GM18499 (cell line): ENCODE results near the gene SLC9A7.
"Not testable (repeated sequence)": the region's sequence is repeated elsewhere in the genome, so short reads cannot be mapped to it uniquely, and the experiment has no call there.

Experiments
- ATAC-seq: cut with Tn5 transposase; IDR thresholded peaks from one replicate; pipeline ENCODE4 v1.9.1; 2021; ENCODE audit warnings: moderate number of reproducible peaks; ENCODE audit not compliant: insufficient read depth, unreplicated experiment

SLC9A7 gene

DNA sequence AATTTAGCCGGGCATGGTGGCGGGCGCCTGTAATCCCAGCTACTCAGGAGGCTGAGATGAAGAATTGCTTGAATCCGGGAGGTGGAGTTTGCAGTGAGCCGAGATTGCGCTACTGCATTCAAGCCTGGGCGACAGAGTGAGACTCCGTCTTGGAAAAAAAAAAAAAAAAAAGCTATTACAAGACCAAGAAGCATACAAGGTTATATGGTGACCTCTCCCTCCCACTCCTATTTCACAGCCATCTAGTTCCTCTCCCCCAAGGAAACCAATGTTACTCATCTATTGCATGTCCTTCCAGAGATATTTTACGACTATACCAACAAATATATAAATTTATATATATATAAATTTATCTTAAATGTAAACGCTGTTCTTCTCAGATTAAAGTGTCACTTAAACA is 3.2 kb downstream of the SLC9A7 start:
- no peak for ATAC-seq

DNA sequence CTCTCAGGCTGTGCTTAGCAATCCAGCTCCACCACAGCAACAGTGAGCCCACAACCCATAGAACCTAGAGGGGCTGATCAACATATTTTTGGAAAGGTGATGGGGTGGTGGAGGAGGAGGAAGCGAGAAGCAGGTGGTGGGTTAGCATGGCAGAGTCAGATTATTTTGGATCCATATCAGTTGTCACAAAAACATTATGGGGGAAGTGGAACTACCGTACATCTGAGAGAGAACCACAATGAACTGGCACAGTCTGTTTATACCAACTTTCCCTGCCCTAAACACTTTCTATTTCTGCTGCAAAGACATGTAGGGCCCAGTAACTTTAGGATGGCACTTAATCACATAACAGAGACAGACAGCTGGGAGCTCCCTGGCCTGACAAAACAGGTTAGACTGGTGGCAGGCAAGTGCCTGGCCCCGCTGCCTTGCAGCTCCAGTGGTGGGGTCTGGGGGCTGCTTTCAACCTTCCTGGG is 4.3 kb downstream of the SLC9A7 start:
- no peak for ATAC-seq

DNA sequence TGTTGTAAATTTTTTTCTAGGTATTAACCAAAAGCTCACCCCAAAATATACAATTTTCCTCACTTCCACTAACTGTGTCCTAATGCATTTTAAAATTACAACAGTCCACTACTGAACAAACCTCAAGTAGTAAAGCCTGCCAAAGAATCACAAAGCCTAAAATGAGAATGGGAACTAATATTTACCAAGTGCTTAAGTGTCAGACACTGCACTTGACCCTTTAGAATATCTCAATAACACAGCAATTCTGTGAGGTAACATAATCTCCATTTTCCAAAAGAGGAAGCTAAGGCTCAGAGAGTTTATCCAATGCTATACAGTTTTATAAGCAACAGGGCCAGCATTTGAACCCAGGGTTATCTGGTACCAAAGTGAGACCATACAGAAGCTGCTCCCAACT is 4.9 kb downstream of the SLC9A7 start:
- ATAC-seq: no peak

DNA sequence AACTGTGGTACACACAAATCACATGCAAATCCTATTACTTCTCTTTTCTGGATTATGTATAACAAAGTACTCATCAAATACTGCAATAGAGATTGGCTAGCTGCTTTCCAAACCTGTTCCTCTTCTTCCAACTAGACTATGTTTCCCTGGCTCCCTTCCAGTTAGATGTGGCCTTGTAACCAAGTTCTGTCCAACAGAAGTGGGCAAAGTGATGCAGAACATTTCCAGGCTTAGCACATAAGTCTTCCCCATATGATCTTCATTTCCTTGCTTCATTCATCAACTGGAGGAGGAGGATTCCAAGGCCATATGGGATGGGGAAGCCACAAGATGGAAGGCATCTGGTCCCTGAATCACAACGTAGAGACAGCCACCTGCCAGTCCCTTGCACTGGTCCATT is 8.0 kb downstream of the SLC9A7 start:
- ATAC-seq: no peak

DNA sequence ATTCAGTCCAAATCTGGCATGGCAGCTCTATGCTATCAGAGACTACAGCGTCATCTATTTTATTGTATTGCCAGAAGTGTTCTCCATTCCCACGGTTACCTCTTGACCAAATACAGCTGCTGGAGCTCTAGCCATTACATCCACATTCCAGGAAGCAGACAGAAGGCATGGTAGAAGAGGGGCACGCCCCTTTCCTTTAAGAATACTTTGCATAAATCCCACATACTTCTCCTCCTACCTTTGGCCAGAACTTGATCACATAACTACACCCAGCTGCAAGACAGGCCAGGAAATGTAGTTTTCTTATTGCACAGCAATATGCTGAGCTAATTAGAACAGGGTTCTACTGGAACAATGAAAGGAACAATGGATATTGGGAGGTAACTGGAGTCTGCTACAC is 14.9 kb downstream of the SLC9A7 start:
- no peak for ATAC-seq

DNA sequence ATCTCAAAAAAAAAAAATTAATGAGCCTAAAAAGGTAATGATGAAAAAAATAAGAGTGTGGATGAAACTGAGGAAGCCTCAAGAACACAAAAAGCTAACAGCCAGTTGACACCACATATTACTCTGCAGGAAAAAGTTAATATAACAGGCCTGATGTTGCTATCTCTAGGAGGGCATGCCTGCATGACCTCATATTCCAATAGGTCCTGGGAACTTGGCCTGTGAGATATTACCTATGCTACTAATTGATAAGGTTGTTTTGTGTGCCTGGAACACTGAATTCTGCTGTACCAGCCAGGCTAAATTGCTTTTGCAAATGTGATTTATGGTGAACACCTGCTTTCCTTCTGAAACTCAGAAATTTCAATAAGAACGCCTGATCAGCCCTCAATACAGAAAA is 15.9 kb downstream of the SLC9A7 start:
- ATAC-seq: no peak

DNA sequence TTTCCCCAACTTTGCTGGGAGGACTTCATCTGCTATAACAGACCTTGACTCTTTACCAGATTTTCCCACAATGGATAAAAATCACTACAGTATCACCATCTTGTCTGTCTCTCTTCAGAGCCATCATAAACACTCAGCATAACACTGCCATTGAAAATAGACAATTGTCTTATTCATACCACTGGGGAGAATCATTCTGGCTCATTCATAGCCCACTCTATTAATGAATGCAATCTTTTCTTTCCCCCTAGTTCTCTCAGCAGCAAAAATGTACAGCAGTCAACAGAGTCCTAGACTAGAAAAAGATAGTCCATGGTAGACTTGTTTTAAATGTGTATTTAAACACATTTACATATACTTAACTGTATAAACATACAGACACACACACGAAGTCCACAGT is 19.2 kb downstream of the SLC9A7 start:
- ATAC-seq: no peak

DNA sequence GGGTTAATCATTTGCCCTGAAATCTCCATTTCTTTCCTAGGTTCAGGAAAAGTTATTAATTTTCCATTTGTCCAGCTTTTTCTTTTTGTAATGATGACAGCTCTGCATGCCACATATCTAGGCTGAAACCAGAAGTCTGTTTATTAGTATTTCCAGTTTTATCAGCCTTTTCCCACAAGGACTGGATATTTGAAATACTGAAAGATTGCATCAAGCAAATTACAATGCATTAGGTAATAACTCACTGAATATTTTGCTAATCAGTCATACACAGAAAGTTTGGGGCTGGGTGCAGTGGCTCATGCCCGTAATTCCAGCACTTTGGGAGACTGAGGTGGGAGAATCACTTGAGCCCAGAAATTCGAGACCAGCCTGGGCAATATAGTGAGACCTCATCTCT is 21.5 kb downstream of the SLC9A7 start:
- ATAC-seq: no peak

DNA sequence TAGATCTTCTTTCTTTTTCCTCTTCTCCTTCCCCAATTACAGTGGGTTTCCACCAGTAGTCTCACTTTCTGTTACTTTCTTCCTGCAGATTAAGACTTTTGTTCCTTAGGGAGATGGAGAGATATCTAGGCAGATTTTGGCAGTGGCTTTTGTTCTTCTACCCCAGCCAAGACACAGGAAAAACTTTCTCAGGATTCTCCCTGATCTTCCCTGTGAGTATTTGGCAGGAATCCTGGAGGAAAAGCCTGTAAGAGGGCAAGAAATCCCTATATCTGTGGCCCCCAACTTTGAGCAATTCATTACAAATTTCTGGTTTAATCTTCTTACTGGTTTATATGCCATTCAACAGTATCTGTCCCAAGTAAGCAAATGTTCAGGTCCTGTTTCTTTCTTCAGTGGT is 21.9 kb downstream of the SLC9A7 start:
- ATAC-seq: no peak

DNA sequence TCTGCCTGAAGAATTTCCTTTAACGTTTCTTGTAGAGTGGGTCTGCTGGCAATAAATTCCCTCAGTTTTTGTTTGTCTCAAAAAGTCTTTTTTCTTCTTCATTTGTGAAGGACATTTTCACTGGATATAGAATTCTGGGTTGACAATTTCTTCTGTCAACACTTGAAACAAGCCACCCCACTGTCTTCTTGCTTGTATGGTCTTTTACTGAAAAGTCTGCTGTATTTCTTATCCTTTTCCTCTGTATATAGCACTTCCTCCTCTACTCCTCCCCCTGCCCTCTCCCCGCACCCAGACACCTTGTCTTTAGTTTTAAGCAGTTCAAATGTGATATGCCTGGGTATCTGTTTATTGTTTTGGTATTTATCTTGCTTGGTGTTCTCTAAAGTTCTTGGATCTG is 23.3 kb downstream of the SLC9A7 start:
- ATAC-seq: no peak

DNA sequence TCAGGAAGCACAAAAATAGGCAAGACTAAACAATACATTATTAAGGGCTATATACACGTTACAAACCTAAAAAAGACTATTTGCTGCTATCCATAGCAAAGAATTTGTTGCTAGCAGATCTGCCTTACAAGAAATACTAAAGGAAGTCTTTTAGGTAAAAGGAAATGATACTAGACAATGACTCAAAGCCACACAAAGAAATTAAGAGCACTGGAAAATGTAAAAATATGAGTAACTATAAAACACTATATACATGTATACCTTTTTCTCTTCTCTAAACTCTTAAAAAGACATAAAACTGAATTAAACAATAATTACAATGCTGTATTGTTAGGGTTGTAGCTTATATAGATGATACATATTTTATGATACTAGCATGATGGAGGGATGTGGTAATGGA is 25.7 kb downstream of the SLC9A7 start:
- ATAC-seq: no peak

DNA sequence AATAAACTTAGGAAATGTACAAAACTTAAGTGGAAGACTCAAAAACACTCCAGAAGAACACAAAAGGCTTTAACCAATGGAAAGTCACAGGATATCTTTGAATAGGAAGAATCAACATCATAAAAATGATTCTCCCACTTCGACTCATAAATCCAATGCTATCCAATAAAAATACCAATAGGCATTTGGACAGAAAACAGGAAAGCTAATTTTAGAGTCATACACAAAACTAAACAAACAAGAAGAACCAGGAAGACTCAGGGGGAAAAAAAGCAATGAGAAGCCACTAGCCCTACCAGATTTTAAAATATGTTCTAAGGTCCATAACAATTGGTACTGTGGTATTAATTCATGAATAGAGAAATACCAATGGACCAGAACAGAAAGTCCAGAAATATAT is 28.2 kb downstream of the SLC9A7 start:
- no peak for ATAC-seq

DNA sequence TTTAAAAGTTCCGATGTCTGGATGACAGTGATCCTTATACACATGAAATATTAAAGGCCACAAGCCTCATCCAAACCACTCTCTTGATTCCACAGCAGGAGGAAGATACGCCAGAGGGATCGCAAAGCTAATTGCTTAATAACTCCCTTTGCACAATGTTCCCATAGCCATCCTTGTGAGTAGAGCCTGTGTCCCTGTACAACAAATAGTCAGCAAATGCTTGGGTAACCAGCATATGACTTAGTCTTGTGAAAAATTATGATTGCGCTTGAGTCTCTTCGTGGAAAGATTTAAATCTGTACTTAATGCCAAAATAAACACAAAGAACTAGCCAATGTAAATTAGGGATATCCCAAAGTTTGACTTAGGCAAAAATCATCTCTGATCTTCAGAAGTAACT is 31.5 kb downstream of the SLC9A7 start:
- ATAC-seq: no peak

DNA sequence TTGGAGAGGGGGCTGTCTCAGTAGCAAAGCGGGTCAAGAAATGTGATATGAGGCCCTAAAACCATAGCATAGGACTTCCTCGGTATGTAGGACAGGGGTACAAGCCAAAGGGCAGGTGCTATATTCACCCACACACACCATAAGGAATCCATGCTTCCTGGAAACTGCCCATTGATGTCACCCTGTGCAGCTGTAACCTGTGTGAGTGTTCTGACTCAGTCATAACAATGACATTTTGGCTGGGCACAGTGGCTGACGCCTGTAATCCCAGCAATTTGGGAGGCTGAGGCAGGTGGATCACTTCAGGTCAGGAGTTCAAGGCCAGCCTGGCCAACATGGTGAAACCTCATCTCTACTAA is 35.4 kb downstream of the SLC9A7 start:
- not testable (repeated sequence) for ATAC-seq

DNA sequence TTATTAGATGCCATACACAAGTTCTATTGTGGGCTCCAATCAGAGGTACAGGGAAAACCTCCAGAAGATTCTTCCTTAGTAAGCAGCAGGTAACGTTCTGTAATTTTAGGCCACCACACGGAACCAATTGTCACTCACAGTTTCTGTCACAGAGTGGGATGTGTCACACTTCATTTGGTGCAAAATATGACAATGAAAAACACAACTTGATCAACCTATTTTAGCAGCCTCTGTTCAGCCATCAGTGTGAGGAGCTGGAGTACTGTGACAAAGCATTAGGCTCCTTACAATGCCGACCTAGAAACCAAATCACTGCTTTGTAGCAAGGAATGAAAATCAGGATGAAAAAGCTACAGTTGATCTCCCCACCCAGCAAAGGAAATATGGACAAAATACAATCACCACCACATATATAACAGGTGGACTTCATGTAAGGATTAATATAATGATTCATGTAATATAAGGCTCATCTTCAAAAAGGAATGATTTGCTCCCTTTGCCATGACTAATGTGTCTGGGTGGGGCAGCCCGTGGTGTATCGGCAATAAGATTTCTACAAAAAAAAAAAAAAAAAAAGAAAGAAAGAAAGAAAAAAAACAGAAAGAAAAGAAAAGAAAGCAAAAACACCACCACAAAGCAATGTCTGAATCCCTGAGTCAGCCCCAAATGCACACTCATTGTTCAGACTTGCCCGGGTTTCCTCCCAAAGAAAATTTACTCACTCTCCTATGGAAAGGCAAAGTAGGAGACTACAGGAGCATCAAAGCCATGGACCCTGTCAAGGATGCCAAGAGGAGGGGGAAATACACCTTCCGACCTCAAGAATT is 36.0 kb downstream of the SLC9A7 start:
- ATAC-seq: no peak

DNA sequence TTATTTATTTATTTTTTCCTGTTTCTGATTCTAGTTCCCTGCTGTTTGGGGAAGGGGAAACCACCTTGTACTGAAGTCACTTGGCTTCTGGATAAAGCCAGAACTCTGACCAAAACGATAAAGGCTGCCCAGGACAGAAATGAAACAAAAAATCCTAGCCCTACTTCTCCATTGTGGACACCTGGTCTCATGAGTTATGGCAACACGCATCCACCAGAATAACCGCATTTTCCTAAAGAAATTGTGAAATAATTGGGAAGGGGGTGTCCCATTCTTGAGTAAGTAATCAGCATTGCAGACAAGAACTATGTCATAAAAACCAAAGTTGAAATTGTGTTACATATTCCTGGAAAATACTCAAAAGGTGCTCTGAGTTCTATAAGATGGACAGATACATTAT is 42.1 kb downstream of the SLC9A7 start:
- no peak for ATAC-seq

DNA sequence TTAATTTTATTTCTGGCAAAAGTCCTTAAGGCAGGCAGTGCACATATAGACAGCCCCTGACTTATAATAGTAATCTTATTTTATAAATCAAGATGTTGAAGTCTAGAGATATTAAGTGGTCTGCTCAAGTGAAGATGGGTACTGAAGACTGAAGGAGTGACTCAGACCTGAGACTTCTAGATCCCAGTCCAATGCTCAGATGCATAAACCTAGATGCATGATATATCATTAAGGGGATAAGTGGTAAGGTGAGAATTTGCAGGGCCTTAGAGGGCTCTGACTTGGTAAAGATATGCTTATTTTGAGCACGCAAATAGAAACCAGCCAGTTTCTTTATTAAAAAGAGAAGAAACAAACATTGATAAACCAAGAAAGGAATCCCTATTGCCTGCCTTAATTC is 42.9 kb downstream of the SLC9A7 start:
- no peak for ATAC-seq

DNA sequence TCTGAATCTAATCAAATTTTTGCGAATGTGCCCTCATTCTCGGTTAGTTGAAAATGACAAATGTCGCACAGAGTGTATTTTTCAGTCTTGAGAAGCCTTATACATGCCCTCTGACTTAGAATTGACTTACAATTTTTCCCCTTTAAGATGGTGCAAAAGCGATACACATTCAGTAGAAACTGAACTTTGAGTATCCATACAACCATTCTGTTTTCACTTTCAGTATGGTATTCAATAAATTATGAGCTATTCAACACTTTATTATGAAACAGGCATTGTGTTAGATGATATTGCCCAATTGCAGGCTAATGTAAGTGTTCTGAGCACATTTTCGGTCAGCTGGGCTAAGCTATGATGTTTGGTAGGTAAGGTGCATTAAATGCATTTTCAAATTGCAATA is 43.4 kb downstream of the SLC9A7 start:
- no peak for ATAC-seq

DNA sequence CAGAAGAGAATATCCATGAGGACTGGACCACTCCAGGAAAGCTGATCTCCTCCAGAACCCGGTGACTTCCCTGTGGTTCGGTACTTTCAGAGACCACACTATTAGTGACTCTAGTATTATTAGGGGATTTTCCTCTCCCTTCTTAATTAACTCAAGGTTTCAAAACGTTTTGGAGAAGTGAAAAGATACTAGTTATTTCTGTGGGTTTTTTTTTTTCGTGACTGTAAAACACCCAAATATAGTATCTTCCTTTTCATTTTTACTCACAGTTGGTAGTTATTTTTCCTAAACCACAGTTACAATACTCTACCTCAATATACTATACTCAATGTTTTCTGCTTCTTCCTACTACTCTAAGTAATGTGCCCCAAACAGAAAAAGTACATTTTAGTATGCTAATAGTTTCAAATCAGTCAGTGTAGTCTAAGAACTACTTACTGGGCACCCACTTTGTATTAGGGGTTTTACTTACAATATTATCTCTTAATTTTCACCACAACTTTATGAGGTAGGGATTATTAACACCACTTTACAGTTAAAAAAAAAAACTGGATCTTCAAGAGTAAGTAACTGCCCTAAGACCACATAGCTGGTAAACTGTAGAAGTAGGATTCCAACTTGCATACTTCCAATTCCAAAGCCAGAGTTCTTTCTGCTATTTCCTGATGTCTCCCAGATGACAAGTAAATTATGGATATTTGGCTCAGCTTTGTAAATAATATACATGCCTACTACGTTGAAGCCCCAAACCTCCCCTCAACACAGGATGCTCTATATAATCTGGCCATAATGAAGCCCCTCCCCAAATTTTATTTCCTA is 45.0 kb downstream of the SLC9A7 start:
- ATAC-seq: peak; percentile 72

DNA sequence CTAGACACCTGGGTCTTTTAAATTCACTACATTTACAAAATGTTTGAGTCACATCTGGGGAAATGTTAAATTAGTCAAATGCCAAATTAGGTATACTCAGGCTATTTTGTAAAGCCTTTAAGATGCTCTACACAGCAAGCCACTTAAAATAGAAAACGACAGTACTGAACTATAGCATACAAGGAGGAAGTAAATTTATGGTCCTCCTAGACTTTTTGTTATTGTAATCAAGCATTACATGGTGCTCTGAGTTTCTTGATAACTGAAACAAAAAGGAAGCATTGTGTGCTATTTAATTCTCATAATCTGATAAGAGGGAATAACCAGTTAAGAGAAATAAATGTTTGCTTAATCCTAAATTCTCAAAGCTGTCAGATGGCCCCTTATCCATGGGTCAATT is 46.2 kb downstream of the SLC9A7 start:
- no peak for ATAC-seq

DNA sequence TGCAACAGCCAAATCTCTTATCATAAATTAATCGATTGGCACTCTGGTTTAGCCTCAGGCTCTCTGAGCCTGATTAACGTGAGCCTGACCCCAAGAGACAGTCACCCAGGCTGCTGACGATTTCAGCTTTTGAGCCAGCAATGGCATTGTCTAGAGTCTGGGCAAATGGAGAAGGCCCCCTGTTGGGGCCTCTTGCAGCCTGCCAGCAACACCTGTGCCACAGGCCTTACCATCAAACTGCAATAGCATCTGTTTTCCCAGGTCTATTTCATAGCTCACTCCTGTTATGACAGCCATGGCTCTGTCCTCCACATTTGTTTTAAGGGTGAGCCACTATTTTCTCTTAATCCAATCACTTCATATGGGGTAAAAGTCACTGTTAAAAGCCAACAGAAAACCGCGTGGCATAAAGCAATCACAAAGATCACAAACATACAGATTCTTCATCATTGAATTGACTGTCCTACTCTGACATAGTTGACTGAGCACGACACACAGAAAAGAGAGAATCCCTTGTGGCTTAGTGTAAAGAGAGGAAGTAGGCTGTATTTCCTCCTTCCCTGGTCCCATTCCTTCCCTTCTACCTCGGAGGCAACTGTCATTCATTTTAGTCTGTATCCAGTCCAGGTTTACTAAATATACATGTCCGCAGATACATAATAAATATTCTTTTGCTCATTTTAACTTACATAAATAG is 47.8 kb downstream of the SLC9A7 start:
- no peak for ATAC-seq
